OCI-LY3 (cell line): Measurements from ENCODE around the gene CADPS2.

Experiments
- EZH2phosphoT487 ChIP-seq: fragments of 200-600 bp; shearing (Covaris generic); IDR thresholded peaks from 2 replicates; pipeline ENCODE4 v1.6.1; 2018; ENCODE audit warnings: antibody characterized with exemption, mixed run types, low read depth
- TF ChIP-seq, protein P1 (sequence below): fragments of 200-600, 300-600 bp; sonication (generic); IDR thresholded peaks from 2 replicates; pipeline ENCODE4 v1.5.1; 2014; ENCODE audit warnings: antibody characterized with exemption, low read length, low read depth

DNA sequence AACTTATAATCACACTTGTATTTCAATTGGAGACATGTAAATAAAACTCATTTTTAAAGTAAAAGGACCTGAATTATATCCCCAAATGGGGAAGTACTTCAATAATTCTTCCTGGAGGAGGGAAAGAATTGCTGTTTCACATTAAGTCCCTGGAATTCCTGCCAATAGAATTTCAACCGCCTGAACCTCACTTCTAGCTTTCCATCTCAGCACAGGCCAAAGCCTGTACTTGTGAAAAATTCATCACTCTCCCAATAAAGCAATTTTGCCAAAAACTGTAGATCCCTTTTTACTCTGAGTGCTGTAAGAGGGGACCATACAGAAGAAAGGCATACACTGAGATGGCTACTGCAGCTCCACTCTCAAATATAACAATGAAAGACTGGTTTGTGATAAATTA, 54.8 kb downstream of the CADPS2 start:
- TF ChIP-seq, protein P1, sequence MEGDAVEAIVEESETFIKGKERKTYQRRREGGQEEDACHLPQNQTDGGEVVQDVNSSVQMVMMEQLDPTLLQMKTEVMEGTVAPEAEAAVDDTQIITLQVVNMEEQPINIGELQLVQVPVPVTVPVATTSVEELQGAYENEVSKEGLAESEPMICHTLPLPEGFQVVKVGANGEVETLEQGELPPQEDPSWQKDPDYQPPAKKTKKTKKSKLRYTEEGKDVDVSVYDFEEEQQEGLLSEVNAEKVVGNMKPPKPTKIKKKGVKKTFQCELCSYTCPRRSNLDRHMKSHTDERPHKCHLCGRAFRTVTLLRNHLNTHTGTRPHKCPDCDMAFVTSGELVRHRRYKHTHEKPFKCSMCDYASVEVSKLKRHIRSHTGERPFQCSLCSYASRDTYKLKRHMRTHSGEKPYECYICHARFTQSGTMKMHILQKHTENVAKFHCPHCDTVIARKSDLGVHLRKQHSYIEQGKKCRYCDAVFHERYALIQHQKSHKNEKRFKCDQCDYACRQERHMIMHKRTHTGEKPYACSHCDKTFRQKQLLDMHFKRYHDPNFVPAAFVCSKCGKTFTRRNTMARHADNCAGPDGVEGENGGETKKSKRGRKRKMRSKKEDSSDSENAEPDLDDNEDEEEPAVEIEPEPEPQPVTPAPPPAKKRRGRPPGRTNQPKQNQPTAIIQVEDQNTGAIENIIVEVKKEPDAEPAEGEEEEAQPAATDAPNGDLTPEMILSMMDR = no peak
- TF ChIP-seq EZH2phosphoT487 = no peak
